Neural cell (in vitro differentiated cells): ENCODE data around the gene LRRC56. TPM values are rescaled to one million over a fixed set of nuclear protein-coding genes. Genes with fewer than 3 reads are reported as not detected.

Experiments used
- H2AFZ ChIP-seq: fragments of 200-600, 300-800 bp; sonication (generic), shearing (Covaris generic); 2 replicates; pipeline ENCODE4 v1.6.0; 2014; ENCODE audit warnings: low read depth, mild to moderate bottlenecking, antibody characterized with exemption, low read length, moderate library complexity
- H3F3A ChIP-seq: fragments of 200-600 bp; shearing (Covaris generic); 2 replicates; pipeline ENCODE4 v1.6.1; 2016; ENCODE audit warnings: mild to moderate bottlenecking, moderate library complexity, mixed read lengths, antibody characterized with exemption, low read length; ENCODE audit not compliant: insufficient read depth, poor library complexity, severe bottlenecking
- H3K27ac ChIP-seq: fragments of 200-600, 300-800 bp; sonication (generic), shearing (Covaris generic); 2 replicates; pipeline ENCODE4 v1.5.1; 2014; ENCODE audit warnings: mild to moderate bottlenecking, low read length, moderate library complexity
- H3K27me3 ChIP-seq: fragments of 300-800, 200-600 bp; sonication (generic), shearing (Covaris generic); 2 replicates; pipeline ENCODE4 v1.6.0; 2014; ENCODE audit warnings: mild to moderate bottlenecking, low read depth, low read length, moderate library complexity; ENCODE audit not compliant: insufficient read depth
- H3K36me3 ChIP-seq: fragments of 300-800, 200-600 bp; sonication (generic), shearing (Covaris generic); 2 replicates; pipeline ENCODE4 v1.5.1; 2014; ENCODE audit warnings: mild to moderate bottlenecking, antibody characterized with exemption, low read length, moderate library complexity; ENCODE audit not compliant: insufficient read depth
- H3K4me2 ChIP-seq: fragments of 300-800, 200-600 bp; sonication (generic), shearing (Covaris generic); 2 replicates; pipeline ENCODE4 v1.6.0; 2014; ENCODE audit warnings: mild to moderate bottlenecking, low read length
- H3K4me3 ChIP-seq: fragments of 300-800, 200-600 bp; sonication (generic), shearing (Covaris generic); 2 replicates; pipeline ENCODE4 v1.5.1; 2014; ENCODE audit warnings: mild to moderate bottlenecking, low read length, moderate library complexity
- H3K79me2 ChIP-seq: fragments of 200-600 bp; shearing (Covaris generic); replicated peaks from 2 replicates; pipeline ENCODE4 v1.6.0; 2014; ENCODE audit warnings: mild to moderate bottlenecking, low read length, moderate library complexity; ENCODE audit not compliant: insufficient read depth
- H3K9ac ChIP-seq: fragments of 300-800, 200-600 bp; sonication (generic), shearing (Covaris generic); 2 replicates; pipeline ENCODE4 v1.6.1; 2016; ENCODE audit warnings: mild to moderate bottlenecking, low read length, mixed read lengths
- H3K9me2 ChIP-seq: fragments of 200-600 bp; shearing (Covaris generic); 2 replicates; pipeline ENCODE4 v1.6.1; 2016; ENCODE audit warnings: mild to moderate bottlenecking, low read length, mixed read lengths; ENCODE audit not compliant: insufficient read depth
- H3K9me3 ChIP-seq: fragments of 200-600, 300-800 bp; sonication (generic), shearing (Covaris generic); 2 replicates; pipeline ENCODE4 v1.6.1; 2016; ENCODE audit warnings: mild to moderate bottlenecking, mixed run types, low read length, moderate library complexity, mixed read lengths
- H4K20me1 ChIP-seq: fragments of 200-600 bp; shearing (Covaris generic); 2 replicates; pipeline ENCODE4 v1.6.1; 2016; ENCODE audit warnings: mild to moderate bottlenecking, mixed run types; ENCODE audit not compliant: insufficient read depth
- EP300 ChIP-seq: fragments of 450-650 bp; conservative IDR thresholded peaks from 2 replicates; pipeline ENCODE4 v1.6.1; 2014; ENCODE audit warnings: antibody characterized with exemption, mild to moderate bottlenecking, moderate library complexity; ENCODE audit not compliant: poor library complexity, severe bottlenecking
- EZH2 ChIP-seq: fragments of 200-600, 300-800 bp; shearing (Covaris generic), sonication (generic); IDR thresholded peaks from 2 replicates; pipeline ENCODE4 v1.6.1; 2014; ENCODE audit warnings: antibody characterized with exemption, low read length, borderline replicate concordance, mild to moderate bottlenecking; ENCODE audit not compliant: insufficient read depth, poor library complexity, severe bottlenecking
- MXI1 ChIP-seq: fragments of 450-650 bp; conservative IDR thresholded peaks from 2 replicates; pipeline ENCODE4 v1.6.1; 2014; ENCODE audit warnings: antibody characterized with exemption, mild to moderate bottlenecking; ENCODE audit not compliant: poor library complexity, severe bottlenecking
- POLR2AphosphoS5 ChIP-seq: IDR thresholded peaks from 2 replicates; pipeline ENCODE4 v1.6.1; 2012
- RAD21 ChIP-seq: fragments of 450-650 bp; conservative IDR thresholded peaks from 2 replicates; pipeline ENCODE4 v1.6.1; 2014; ENCODE audit warnings: antibody characterized with exemption, mild to moderate bottlenecking, moderate library complexity
- SMC3 ChIP-seq: fragments of 450-650 bp; conservative IDR thresholded peaks from 2 replicates; pipeline ENCODE4 v1.6.1; 2014; ENCODE audit warnings: antibody characterized with exemption, mild to moderate bottlenecking, moderate library complexity; ENCODE audit not compliant: poor library complexity
- TAF1 ChIP-seq: IDR thresholded peaks from 2 replicates; pipeline ENCODE4 v1.6.1; 2012; ENCODE audit warnings: low read depth
- polyA plus RNA-seq: library from polyadenylated mRNA; depleted of rRNA; stranded (reverse); fragments of >200 nt; gene quantifications from 2 replicates; pipeline ENCODE4 v1.2.3, GENCODE V29; 2014
- TF ChIP-seq, protein P1 (sequence below): IDR thresholded peaks from 2 replicates; pipeline ENCODE4 v1.6.1; 2012; ENCODE audit warnings: borderline replicate concordance
- TF ChIP-seq, protein P2 (sequence below): fragments of 450-650 bp; IDR thresholded peaks from 2 replicates; pipeline ENCODE4 v1.5.1; 2014; ENCODE audit warnings: antibody characterized with exemption, mild to moderate bottlenecking, moderate library complexity; ENCODE audit not compliant: poor library complexity, severe bottlenecking

The LRRC56 gene
- polyA plus RNA-seq, 1 donor from 2014 or later, result 0.76 TPM

- peak overlapping the region; percentile 98 for H3K4me3 ChIP-seq
These were observed 29.4 kb upstream of the LRRC56 start for GRCh38 chr11:507727-508515.

DNA sequence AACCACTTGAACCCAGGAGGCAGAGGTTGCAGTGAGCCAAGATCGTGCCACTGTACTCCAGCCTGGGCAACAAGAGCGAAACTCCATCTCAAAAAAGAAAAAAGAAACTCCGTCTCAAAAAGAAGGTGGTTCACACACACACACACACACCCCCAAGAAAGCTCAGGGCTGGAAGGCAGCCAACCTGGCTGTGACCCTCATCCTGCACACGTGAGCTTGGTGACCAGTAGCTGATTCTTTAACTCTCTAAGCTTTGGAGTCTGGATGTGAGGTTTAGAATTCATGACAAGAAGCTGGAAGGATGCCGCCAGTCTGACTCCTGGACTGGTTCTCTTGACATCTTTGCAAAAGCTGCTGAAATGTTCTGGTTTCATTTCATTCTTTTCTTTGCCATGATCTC, 28.4 kb upstream of the LRRC56 start:
- no peak overlapping the region for H3K4me3 ChIP-seq
- H3K9me3 ChIP-seq, result no peaks in the 10 kb centered on the region
- no peaks in the 10 kb centered on the region for H3K36me3 ChIP-seq
- H3K9ac ChIP-seq, result no peak overlapping the region
- no peak overlapping the region for H3K27ac ChIP-seq
- H4K20me1 ChIP-seq, result no peaks in the 10 kb centered on the region
- no peaks in the 10 kb centered on the region for H3K27me3 ChIP-seq
- no peaks in the 10 kb centered on the region for H3K9me2 ChIP-seq
- no peak for TF ChIP-seq TAF1
- TF ChIP-seq, protein P1, sequence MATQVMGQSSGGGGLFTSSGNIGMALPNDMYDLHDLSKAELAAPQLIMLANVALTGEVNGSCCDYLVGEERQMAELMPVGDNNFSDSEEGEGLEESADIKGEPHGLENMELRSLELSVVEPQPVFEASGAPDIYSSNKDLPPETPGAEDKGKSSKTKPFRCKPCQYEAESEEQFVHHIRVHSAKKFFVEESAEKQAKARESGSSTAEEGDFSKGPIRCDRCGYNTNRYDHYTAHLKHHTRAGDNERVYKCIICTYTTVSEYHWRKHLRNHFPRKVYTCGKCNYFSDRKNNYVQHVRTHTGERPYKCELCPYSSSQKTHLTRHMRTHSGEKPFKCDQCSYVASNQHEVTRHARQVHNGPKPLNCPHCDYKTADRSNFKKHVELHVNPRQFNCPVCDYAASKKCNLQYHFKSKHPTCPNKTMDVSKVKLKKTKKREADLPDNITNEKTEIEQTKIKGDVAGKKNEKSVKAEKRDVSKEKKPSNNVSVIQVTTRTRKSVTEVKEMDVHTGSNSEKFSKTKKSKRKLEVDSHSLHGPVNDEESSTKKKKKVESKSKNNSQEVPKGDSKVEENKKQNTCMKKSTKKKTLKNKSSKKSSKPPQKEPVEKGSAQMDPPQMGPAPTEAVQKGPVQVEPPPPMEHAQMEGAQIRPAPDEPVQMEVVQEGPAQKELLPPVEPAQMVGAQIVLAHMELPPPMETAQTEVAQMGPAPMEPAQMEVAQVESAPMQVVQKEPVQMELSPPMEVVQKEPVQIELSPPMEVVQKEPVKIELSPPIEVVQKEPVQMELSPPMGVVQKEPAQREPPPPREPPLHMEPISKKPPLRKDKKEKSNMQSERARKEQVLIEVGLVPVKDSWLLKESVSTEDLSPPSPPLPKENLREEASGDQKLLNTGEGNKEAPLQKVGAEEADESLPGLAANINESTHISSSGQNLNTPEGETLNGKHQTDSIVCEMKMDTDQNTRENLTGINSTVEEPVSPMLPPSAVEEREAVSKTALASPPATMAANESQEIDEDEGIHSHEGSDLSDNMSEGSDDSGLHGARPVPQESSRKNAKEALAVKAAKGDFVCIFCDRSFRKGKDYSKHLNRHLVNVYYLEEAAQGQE, result no peak
- no peak for TF ChIP-seq MXI1
- no peak for TF ChIP-seq EP300
- TF ChIP-seq SMC3, result no peak
- TF ChIP-seq, protein P2, sequence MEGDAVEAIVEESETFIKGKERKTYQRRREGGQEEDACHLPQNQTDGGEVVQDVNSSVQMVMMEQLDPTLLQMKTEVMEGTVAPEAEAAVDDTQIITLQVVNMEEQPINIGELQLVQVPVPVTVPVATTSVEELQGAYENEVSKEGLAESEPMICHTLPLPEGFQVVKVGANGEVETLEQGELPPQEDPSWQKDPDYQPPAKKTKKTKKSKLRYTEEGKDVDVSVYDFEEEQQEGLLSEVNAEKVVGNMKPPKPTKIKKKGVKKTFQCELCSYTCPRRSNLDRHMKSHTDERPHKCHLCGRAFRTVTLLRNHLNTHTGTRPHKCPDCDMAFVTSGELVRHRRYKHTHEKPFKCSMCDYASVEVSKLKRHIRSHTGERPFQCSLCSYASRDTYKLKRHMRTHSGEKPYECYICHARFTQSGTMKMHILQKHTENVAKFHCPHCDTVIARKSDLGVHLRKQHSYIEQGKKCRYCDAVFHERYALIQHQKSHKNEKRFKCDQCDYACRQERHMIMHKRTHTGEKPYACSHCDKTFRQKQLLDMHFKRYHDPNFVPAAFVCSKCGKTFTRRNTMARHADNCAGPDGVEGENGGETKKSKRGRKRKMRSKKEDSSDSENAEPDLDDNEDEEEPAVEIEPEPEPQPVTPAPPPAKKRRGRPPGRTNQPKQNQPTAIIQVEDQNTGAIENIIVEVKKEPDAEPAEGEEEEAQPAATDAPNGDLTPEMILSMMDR, result no peak
- TF ChIP-seq POLR2AphosphoS5, result no peak
- no peak for TF ChIP-seq EZH2
- TF ChIP-seq RAD21, result no peak
- H3F3A ChIP-seq, result no peaks in the 10 kb centered on the region
- no peak overlapping the region for H3K4me2 ChIP-seq
- peaks cover 9% of the 10 kb centered on the region for H3K79me2 ChIP-seq
- no peak overlapping the region for H2AFZ ChIP-seq

More at GRCh38 chr11:507727-508515, 29.4 kb upstream of the LRRC56 start:
- no peaks in the 10 kb centered on the region for H4K20me1 ChIP-seq
- TF ChIP-seq, protein P1, result no peak
- no peak for TF ChIP-seq EP300
- TF ChIP-seq, protein P2, result no peak
- no peak for TF ChIP-seq SMC3
- no peak for TF ChIP-seq RAD21
- no peak for TF ChIP-seq EZH2
- no peak for TF ChIP-seq MXI1
- no peak for TF ChIP-seq POLR2AphosphoS5
- TF ChIP-seq TAF1, result no peak
- no peaks in the 10 kb centered on the region for H3K9me2 ChIP-seq
- peak overlapping the region; percentile 27 for H2AFZ ChIP-seq
- no peaks in the 10 kb centered on the region for H3K9me3 ChIP-seq
- peak overlapping the region; percentile 94 for H3K9ac ChIP-seq
- H3K79me2 ChIP-seq, result peaks cover 9% of the 10 kb centered on the region
- peak overlapping the region; percentile 92 for H3K27ac ChIP-seq
- H3F3A ChIP-seq, result no peaks in the 10 kb centered on the region
- no peaks in the 10 kb centered on the region for H3K36me3 ChIP-seq
- H3K4me2 ChIP-seq, result peak overlapping the region; percentile 65
- no peaks in the 10 kb centered on the region for H3K27me3 ChIP-seq
